Adipocyte (in vitro differentiated cells): Measurements from ENCODE around the gene TMEM258.

Experiments used
- DNase-seq: peaks from one replicate; pipeline ENCODE4 v3.0.0-alpha.2; 2015; ENCODE audit warnings: low read depth
- H3K27me3 ChIP-seq: replicated peaks from 2 replicates; pipeline ENCODE4 v1.7.0; 2013; ENCODE audit warnings: mild to moderate bottlenecking, low read length, moderate library complexity; ENCODE audit not compliant: control insufficient read depth, insufficient read depth
- H3K36me3 ChIP-seq: 2 replicates; pipeline ENCODE4 v1.7.0; 2013; ENCODE audit warnings: low read length, mild to moderate bottlenecking, moderate library complexity; ENCODE audit not compliant: control insufficient read depth, insufficient read depth, severe bottlenecking
- H3K4me1 ChIP-seq: 2 replicates; pipeline ENCODE4 v1.7.0; 2013; ENCODE audit warnings: mild to moderate bottlenecking, low read length, moderate library complexity; ENCODE audit not compliant: control insufficient read depth, insufficient read depth
- H3K4me3 ChIP-seq: 2 replicates; pipeline ENCODE4 v1.7.0; 2013; ENCODE audit warnings: mild to moderate bottlenecking, low read length, moderate library complexity
- H3K9ac ChIP-seq: 2 replicates; pipeline ENCODE4 v1.7.0; 2013; ENCODE audit warnings: mild to moderate bottlenecking, low read length, moderate library complexity
- H3K9me3 ChIP-seq: 2 replicates; pipeline ENCODE4 v1.7.0; 2013; ENCODE audit warnings: mild to moderate bottlenecking, low read length, moderate library complexity; ENCODE audit not compliant: control insufficient read depth

TMEM258 gene

GRCh38 chr11:61817471-61818202, 25.2 kb upstream of the TMEM258 start:
- Histone ChIP-seq H3K27me3 (no peaks in the 10 kb centered on the region), H3K36me3 (peaks cover 13% of the 10 kb centered on the region), H3K9ac (peak overlapping the region; percentile 99), H3K9me3 (no peaks in the 10 kb centered on the region), H3K4me1 (peaks cover 45% of the 10 kb centered on the region), H3K4me3 (peak overlapping the region; percentile 97)
- DNase-seq, result peak; percentile 24

- H3K36me3 ChIP-seq, result peaks cover 20% of the 10 kb centered on the region
- peak within 1 kb of the TSS; percentile 99 for H3K9ac ChIP-seq
- no peaks in the 10 kb centered on the region for H3K9me3 ChIP-seq
- peaks cover 45% of the 10 kb centered on the region for H3K4me1 ChIP-seq
- no peaks in the 10 kb centered on the region for H3K27me3 ChIP-seq
- DNase-seq, result peak; percentile 99
- H3K4me3 ChIP-seq, result peak within 1 kb of the TSS; percentile 97
These were observed 24.5 kb upstream of the TMEM258 start, which contains the start of gene FADS1 for GRCh38 chr11:61816736-61817455. TSS of gene FADS1 (minus strand) at chr11:61817003. CDS start at chr11:61816929, 74 bp downstream.

DNA sequence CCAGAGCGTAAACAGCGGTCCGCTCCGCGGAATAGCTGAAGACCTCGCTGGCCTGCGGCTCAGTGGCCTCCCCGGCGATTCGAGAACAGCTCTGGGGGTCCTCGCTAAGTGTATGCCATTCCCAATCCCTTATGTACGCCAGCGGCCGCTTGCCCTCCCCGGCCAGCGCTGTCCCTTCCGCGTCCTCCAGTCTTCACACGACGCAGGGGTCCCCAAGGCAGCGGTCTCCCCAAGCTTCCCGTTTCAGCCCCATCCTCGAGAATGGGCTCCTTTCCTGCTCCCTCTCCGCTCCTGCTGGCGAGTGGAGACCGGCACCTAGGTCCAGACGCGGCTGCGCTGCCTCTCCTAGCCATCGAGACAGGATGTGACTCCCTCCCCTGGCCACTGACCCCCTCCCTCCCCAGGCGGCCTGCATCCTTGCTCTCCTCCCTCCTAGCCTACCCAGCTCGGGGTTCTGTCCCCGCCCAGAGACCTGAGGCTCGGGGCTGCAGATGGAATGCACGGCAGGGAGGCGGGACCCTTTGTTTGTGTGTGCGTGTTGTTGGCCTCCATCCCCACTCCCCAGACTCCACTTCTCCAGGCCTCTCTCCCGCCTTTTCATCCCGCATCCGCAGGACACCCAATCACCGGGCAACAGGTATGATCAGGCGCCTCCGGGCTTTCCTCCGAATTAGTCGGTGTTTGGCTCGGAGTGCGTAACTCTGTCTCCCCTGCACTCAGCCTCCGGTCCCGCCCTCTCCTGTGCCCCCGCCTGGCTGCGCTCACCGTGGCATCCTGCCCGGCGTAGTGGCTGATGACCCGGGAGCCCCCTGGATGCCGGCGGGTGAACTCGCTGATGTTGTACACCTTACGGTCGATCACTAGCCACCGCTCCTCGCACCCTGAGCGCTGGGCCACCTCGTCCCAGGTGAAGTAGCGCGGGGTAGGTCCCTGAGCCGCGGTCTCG, 23.7 kb upstream of the TMEM258 start:
- Histone ChIP-seq H3K36me3 (peaks cover 29% of the 10 kb centered on the region), H3K9ac (peak overlapping the region; percentile 99), H3K27me3 (no peaks in the 10 kb centered on the region), H3K9me3 (no peaks in the 10 kb centered on the region), H3K4me1 (peaks cover 38% of the 10 kb centered on the region), H3K4me3 (peak overlapping the region; percentile 97)
- peak; percentile 74 for DNase-seq

DNA sequence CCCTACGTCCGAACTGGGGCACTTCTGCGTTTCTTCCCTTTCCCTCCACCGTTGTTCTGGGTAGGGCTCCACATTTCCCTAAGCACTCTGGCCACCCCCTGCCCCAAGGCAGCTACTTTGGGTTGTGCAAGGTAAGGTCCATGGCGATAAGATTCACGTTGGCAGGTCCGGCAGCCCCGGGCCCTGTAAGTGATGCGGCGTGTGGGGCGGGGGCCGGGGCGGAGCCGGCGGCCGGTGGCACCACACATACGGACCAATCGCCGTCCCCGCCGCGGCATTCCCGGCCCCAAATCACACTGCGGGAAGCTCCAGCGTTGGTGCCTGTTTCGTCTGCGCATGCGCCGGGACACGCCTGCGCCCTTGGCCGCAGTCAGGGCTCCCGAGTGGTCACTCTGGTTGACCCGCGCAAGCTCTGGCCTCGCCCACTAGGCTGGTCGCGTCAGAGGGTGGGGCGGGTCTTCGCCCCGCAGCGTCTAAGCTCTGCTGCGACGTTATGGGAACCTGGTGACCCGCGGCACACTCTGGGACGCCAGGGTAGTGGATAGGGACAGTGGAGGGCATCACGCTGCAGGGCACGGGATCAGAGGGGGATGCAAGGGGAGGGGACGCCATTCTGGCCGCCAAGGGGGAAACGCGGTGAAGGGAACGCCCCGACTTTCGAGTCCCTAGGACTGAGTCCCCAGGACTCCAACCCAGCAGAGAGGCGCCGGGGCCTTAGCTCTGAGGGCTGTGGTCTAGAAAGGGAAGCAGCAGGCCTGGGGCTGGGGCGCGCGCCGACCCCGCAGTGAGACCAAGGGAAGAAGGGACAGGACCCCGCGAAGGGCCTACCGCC, 22.8 kb upstream of the TMEM258 start:
- H3K9me3 ChIP-seq, result no peaks in the 10 kb centered on the region
- H3K4me1 ChIP-seq, result peaks cover 29% of the 10 kb centered on the region
- peak overlapping the region; percentile 99 for H3K9ac ChIP-seq
- no peaks in the 10 kb centered on the region for H3K27me3 ChIP-seq
- H3K36me3 ChIP-seq, result peaks cover 38% of the 10 kb centered on the region
- DNase-seq, result peak; percentile 98
- peak overlapping the region; percentile 97 for H3K4me3 ChIP-seq

DNA sequence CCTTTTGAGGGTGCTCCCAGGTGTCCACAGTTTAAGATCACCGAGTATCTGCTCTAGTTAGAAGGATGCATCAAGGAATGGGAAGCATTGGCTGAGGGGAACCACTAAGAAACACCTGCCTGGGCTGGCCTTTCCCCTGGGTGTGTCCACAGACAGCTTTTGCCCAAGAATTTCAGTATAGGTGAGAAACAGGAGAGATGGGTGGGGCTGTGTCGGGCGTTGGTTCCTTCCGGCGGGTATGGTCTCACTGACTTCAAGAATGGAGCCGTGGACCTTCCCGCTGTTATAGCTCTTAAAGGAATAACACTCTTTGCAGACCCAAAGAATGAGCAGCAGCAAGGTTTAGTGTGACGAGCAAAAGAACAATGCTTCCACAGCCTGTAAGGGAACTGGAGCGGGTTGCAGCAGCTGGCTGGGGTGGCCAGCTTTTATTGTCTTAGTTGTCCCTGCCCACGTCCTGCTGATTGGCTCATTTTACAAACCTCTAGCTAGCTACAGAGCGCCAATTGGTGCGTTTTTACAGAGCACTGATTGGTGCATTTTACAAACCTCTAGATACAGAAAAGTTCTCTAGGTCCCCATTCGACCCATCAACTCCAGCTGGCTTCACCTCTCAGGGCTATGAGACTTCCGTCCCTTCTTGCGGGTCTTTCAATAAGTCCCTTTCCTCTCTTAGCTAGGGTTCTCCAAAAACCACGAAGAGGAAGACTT, 22.0 kb upstream of the TMEM258 start:
- peak; percentile 26 for DNase-seq
- Histone ChIP-seq H3K4me3 (peak overlapping the region; percentile 97), H3K27me3 (no peaks in the 10 kb centered on the region), H3K36me3 (peaks cover 45% of the 10 kb centered on the region), H3K9me3 (no peaks in the 10 kb centered on the region), H3K4me1 (peaks cover 25% of the 10 kb centered on the region), H3K9ac (peak overlapping the region; percentile 99)

DNA sequence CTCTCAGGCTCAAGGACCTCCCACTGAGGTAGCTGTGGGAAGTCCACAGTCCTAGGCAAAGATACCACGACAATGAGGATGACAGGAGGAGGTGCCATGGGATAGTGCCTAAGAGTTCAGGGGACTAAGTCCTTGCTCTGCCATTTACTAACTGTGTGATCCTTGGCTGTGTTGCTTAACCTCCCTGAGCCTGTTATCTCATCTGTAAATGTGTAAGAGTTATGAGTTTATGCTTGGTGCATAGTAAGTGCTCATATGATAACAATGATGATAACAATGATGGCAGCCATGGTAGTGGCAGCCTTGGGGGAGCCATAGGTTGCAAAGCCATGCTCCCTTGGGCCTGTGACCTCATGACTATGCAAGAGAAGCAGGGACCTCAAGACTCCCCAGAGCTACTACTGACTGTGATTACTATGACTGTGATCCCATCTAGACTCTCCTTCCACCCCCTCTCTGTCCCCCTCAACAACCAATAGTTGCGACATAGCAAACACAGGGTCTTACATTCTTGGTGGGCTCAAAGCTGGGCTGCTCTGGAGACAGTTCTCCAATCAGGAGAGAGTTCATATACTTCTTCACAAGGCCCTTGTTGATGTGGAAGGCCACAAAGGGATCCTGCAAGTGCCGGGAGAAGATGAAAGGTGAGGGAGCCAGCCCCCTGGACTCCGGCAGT, 20.5 kb upstream of the TMEM258 start:
- DNase-seq, result no peak
- no peaks in the 10 kb centered on the region for H3K9me3 ChIP-seq
- H3K4me1 ChIP-seq, result peaks cover 18% of the 10 kb centered on the region
- H3K9ac ChIP-seq, result no peak overlapping the region
- no peaks in the 10 kb centered on the region for H3K27me3 ChIP-seq
- H3K4me3 ChIP-seq, result no peak overlapping the region
- peaks cover 61% of the 10 kb centered on the region for H3K36me3 ChIP-seq

GRCh38 chr11:61811831-61812230, 19.4 kb upstream of the TMEM258 start:
- Histone ChIP-seq H3K9me3 (no peaks in the 10 kb centered on the region), H3K4me1 (peaks cover 10% of the 10 kb centered on the region), H3K36me3 (peaks cover 71% of the 10 kb centered on the region), H3K4me3 (no peak overlapping the region), H3K27me3 (no peaks in the 10 kb centered on the region), H3K9ac (no peak overlapping the region)
- DNase-seq, result no peak

GRCh38 chr11:61810671-61811175, 18.3 kb upstream of the TMEM258 start:
- no peak overlapping the region for H3K4me3 ChIP-seq
- H3K36me3 ChIP-seq, result peaks cover 80% of the 10 kb centered on the region
- H3K4me1 ChIP-seq, result peaks cover 6% of the 10 kb centered on the region
- H3K9me3 ChIP-seq, result no peaks in the 10 kb centered on the region
- H3K9ac ChIP-seq, result no peak overlapping the region
- H3K27me3 ChIP-seq, result no peaks in the 10 kb centered on the region
- DNase-seq, result no peak

DNA sequence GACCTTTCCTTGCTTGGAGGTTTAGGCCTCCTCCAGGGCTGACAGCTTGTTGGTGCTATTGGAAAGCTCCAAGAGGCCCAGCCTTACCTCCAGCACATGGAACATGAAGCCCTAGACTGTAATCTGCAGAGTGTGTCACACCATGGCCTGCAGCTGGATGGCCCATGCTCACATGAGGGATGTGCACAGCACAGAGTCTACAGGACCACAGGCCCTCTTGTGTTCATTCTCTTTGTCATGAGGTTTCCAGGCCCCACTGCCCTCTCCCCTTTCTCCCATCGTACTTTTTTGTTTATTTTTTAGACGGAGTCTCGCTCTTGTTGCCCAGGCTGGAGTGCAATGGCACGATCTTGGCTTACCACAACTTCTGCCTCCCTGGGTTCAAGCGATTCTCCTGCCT, 14.4 kb upstream of the TMEM258 start:
- H3K36me3 ChIP-seq, result peaks cover 98% of the 10 kb centered on the region
- H3K9ac ChIP-seq, result no peak overlapping the region
- peaks cover 4% of the 10 kb centered on the region for H3K4me1 ChIP-seq
- DNase-seq, result no peak
- H3K27me3 ChIP-seq, result no peaks in the 10 kb centered on the region
- no peaks in the 10 kb centered on the region for H3K9me3 ChIP-seq
- no peak overlapping the region for H3K4me3 ChIP-seq
